Activated CD4-positive, alpha-beta memory T cell treated with anti-CD3 and anti-CD28 coated beads for 36 hours (primary cell): ENCODE results near the gene HYCC1. TPM values are rescaled to one million over a fixed set of nuclear protein-coding genes. Genes with fewer than 3 reads are reported as not detected.
"Not testable (repeated sequence)": the region's sequence is repeated elsewhere in the genome, so short reads cannot be mapped to it uniquely, and the experiment has no call there.

ENCODE experiments used
- CTCF ChIA-PET: fragments of 350-600 bp; sonication (Branson Sonifier 250); formaldehyde crosslinking; loops from one replicate; lab custom pipeline; 2021; ENCODE audit warnings: antibody characterized with exemption, inconsistent platforms; lab: Charles Lee
- POLR2A ChIA-PET: fragments of 350-600 bp; sonication (Branson Sonifier 250); formaldehyde crosslinking; loops from one replicate; lab custom pipeline; 2021; ENCODE audit warnings: antibody characterized with exemption; lab: Charles Lee
- DNase-seq: peaks from one replicate; pipeline ENCODE4 v3.0.0-alpha.2; 2020
- H3K27ac Mint-ChIP-seq: one replicate; pipeline ENCODE4 v1.8.0; 2021; ENCODE audit warnings: mixed read lengths
- H3K27me3 Mint-ChIP-seq: one replicate; pipeline ENCODE4 v1.8.0; 2021; ENCODE audit warnings: mixed read lengths
- H3K36me3 Mint-ChIP-seq: one replicate; pipeline ENCODE4 v1.8.0; 2021; ENCODE audit warnings: mixed read lengths
- H3K4me1 Mint-ChIP-seq: one replicate; pipeline ENCODE4 v1.8.0; 2021; ENCODE audit warnings: low read depth, mixed read lengths
- H3K4me3 Mint-ChIP-seq: one replicate; pipeline ENCODE4 v1.8.0; 2021; ENCODE audit warnings: mild to moderate bottlenecking, mixed read lengths
- H3K9me3 Mint-ChIP-seq: one replicate; pipeline ENCODE4 v1.8.0; 2021; ENCODE audit warnings: mixed read lengths
- intact Hi-C: fragments of 100-400 bp; cut with micrococcal nuclease; formaldehyde crosslinking; loops from one replicate; pipeline ENCODE4 v1.15.1; 2023
- total RNA-seq, 2 experiments: library from RNA; stranded (reverse); gene quantifications; one replicate each; pipeline ENCODE4 v1.2.3, GENCODE V29; 2021

HYCC1 gene
- total RNA-seq, 2 experiments from 2014 or later: 20.7 to 23.9 TPM

GRCh38 chr7:22979251-22979650 lies 34.7 kb downstream of the HYCC1 start:
- intact Hi-C loops: no loop called here
- CTCF ChIA-PET: no interaction called here

GRCh38 chr7:22974636-22975035 lies 39.3 kb downstream of the HYCC1 start:
- not testable (repeated sequence) for DNase-seq

More at GRCh38 chr7:22979251-22979650, 34.7 kb downstream of the HYCC1 start:
- Mint-ChIP-seq H3K36me3 (peaks cover 17% of the 10 kb centered on the region), H3K27ac (no peak overlapping the region), H3K4me1 (peaks cover 9% of the 10 kb centered on the region), H3K27me3 (no peaks in the 10 kb centered on the region), H3K4me3 (no peak overlapping the region), H3K9me3 (no peaks in the 10 kb centered on the region)
- DNase-seq: no peak
- POLR2A ChIA-PET: no interaction called here

GRCh38 chr7:22972207-22972606 lies 41.7 kb downstream of the HYCC1 start:
- H3K9me3 Mint-ChIP-seq: no peaks in the 10 kb centered on the region
- peaks cover 15% of the 10 kb centered on the region for H3K36me3 Mint-ChIP-seq
- no peak overlapping the region for H3K4me3 Mint-ChIP-seq
- POLR2A ChIA-PET: no interaction called here
- H3K27me3 Mint-ChIP-seq: no peaks in the 10 kb centered on the region
- no peak for DNase-seq
- CTCF ChIA-PET: interaction anchor here (0.7 kb wide), 1 partner anchor 26 kb away, joined by 3 read pairs; no protein-coding TSS in a partner anchor
- H3K27ac Mint-ChIP-seq: no peak overlapping the region
- intact Hi-C loops: no loop called here
- H3K4me1 Mint-ChIP-seq: no peaks in the 10 kb centered on the region

More at GRCh38 chr7:22974636-22975035, 39.3 kb downstream of the HYCC1 start:
- intact Hi-C loops, H3K4me1 Mint-ChIP-seq, H3K27ac Mint-ChIP-seq, H3K27me3 Mint-ChIP-seq, POLR2A ChIA-PET, H3K4me3 Mint-ChIP-seq, H3K9me3 Mint-ChIP-seq: not testable (repeated sequence)
- H3K36me3 Mint-ChIP-seq: peaks cover 13% of the 10 kb centered on the region
- CTCF ChIA-PET: interaction anchor here (1.5 kb wide), 1 partner anchor 81 kb away, joined by 7 read pairs; no protein-coding TSS in a partner anchor

GRCh38 chr7:22969010-22969431 lies 44.9 kb downstream of the HYCC1 start:
- ChIA-PET CTCF (no interaction called here), POLR2A (no interaction called here)
- Mint-ChIP-seq H3K4me3 (no peak overlapping the region), H3K27me3 (no peaks in the 10 kb centered on the region), H3K36me3 (peaks cover 2% of the 10 kb centered on the region), H3K4me1 (no peaks in the 10 kb centered on the region), H3K9me3 (no peaks in the 10 kb centered on the region), H3K27ac (no peak overlapping the region)
- intact Hi-C loops: loop anchor here (10.0 kb wide), 1 partner anchor 1284 kb away; no protein-coding TSS in a partner anchor
- DNase-seq: no peak

Other genes starting within 250 kb of the HYCC1 start
- 100 to 1,000 TPM; 277 to 279 TPM for gene TOMM7, start 191.3 kb downstream of the HYCC1 start, total RNA-seq
- gene KLHL7, start 91.7 kb upstream of the HYCC1 start, total RNA-seq: 10 to 100 TPM; 24.3 to 24.8 TPM
- 10 to 100 TPM; 24.1 to 31.7 TPM for gene NUP42, start 167.9 kb upstream of the HYCC1 start, total RNA-seq
- gene GPNMB, start 232.6 kb upstream of the HYCC1 start, total RNA-seq: under 1 TPM in 1 of 2 experiments, not detected in 1; 0.43 TPM